A673 (cell line): ENCODE data around the gene SLC25A29. TPM values are rescaled to one million over a fixed set of nuclear protein-coding genes. Genes with fewer than 3 reads are reported as not detected.
A peak's percentile ranks its signal among the peaks of the same experiment; 100 is the strongest.

Source experiments
- BruUV-seq: library from RNA; stranded (reverse); fragments of 400-500 nt; replicated peaks from 2 replicates; lab custom pipeline; 2021; lab: Mats Ljungman, UMichigan
- CTCF ChIA-PET: fragments of 300-600 bp; sonication (Branson Sonifier 250); formaldehyde crosslinking; loops from one replicate; lab custom pipeline; 2022; ENCODE audit warnings: antibody characterized with exemption; lab: Charles Lee
- POLR2A ChIA-PET: fragments of 300-600 bp; sonication (Branson Sonifier 250); formaldehyde crosslinking; loops from one replicate; lab custom pipeline; 2022; ENCODE audit warnings: antibody characterized with exemption; ENCODE audit not compliant: low non-redundant PET; lab: Charles Lee
- DNase-seq: peaks from one replicate; pipeline ENCODE4 v3.0.0-alpha.2; 2015; ENCODE audit warnings: low spot score
- H3K27ac ChIP-seq: fragments of 200-600 bp; sonication (generic); 2 replicates; pipeline ENCODE4 v1.5.1; 2016; ENCODE audit warnings: mixed run types, low read depth, mild to moderate bottlenecking, mixed read lengths, antibody characterized with exemption, low read length; ENCODE audit not compliant: poor library complexity, severe bottlenecking
- H3K27me3 ChIP-seq: fragments of 200-600 bp; sonication (generic); replicated peaks from 2 replicates; pipeline ENCODE4 v1.6.1; 2017; ENCODE audit warnings: mixed run types, low read depth, mild to moderate bottlenecking, mixed read lengths, antibody characterized with exemption, low read length; ENCODE audit not compliant: insufficient read depth, poor library complexity
- H3K36me3 ChIP-seq: fragments of 200-600 bp; sonication (generic); 2 replicates; pipeline ENCODE4 v1.6.1; 2016; ENCODE audit warnings: mixed run types, mild to moderate bottlenecking, mixed read lengths, antibody characterized with exemption, low read length; ENCODE audit not compliant: insufficient read depth, poor library complexity, severe bottlenecking
- H3K4me1 ChIP-seq: fragments of 200-600 bp; sonication (generic); 2 replicates; pipeline ENCODE4 v1.6.1; 2017; ENCODE audit warnings: mixed run types, mild to moderate bottlenecking, mixed read lengths, antibody characterized with exemption, low read length; ENCODE audit not compliant: insufficient read depth, poor library complexity, severe bottlenecking
- H3K4me3 ChIP-seq: fragments of 200-600 bp; sonication (generic); 2 replicates; pipeline ENCODE4 v1.5.1; 2016; ENCODE audit warnings: low read depth, mixed run types, mild to moderate bottlenecking, mixed read lengths, low read length; ENCODE audit not compliant: poor library complexity, severe bottlenecking
- H3K9me3 ChIP-seq: fragments of 200-600 bp; sonication (generic); 2 replicates; pipeline ENCODE4 v1.6.1; 2016; ENCODE audit warnings: mixed run types, low read depth, mild to moderate bottlenecking, mixed read lengths, antibody characterized with exemption, low read length; ENCODE audit not compliant: poor library complexity, severe bottlenecking
- CTCF ChIP-seq: fragments of 300-800, 200-600 bp; sonication (generic); conservative IDR thresholded peaks from 2 replicates; pipeline ENCODE4 v1.5.1; 2017; ENCODE audit warnings: low read depth, mild to moderate bottlenecking, antibody characterized with exemption, low read length, moderate library complexity, mixed read lengths
- EZH2 ChIP-seq: fragments of 200-600 bp; sonication (generic); IDR thresholded peaks from 2 replicates; pipeline ENCODE4 v1.6.1; 2017; ENCODE audit warnings: borderline replicate concordance, low read depth, mild to moderate bottlenecking, mixed read lengths, antibody characterized with exemption, low read length; ENCODE audit not compliant: poor library complexity, severe bottlenecking
- intact Hi-C: fragments of 100-400 bp; cut with micrococcal nuclease; formaldehyde crosslinking; loops from one replicate; pipeline ENCODE4 v1.10.0; 2022; ENCODE audit not compliant: unreplicated experiment
- total RNA-seq: library from RNA; stranded (reverse); gene quantifications from 2 replicates; pipeline ENCODE4 v1.2.3, GENCODE V29; 2021

The SLC25A29 gene
- total RNA-seq, 1 experiment from 2014 or later, result 49.3 TPM

GRCh38 chr14:100282766-100283419, 23.4 kb downstream of the SLC25A29 start:
- H3K4me1 ChIP-seq, result peaks cover 3% of the 10 kb centered on the region
- H3K27me3 ChIP-seq, result no peaks in the 10 kb centered on the region
- H3K4me3 ChIP-seq, result no peak overlapping the region
- CTCF ChIA-PET, result no interaction called here
- TF ChIP-seq CTCF, result no peak
- no peak for TF ChIP-seq EZH2
- DNase-seq, result no peak
- POLR2A ChIA-PET, result no interaction called here
- intact Hi-C loops, result no loop called here
- peak overlapping the region; percentile 37 for H3K27ac ChIP-seq
- no peaks in the 10 kb centered on the region for H3K9me3 ChIP-seq
- BruUV-seq, result no TSS peak
- peaks cover 7% of the 10 kb centered on the region for H3K36me3 ChIP-seq

- ChIA-PET POLR2A (no interaction called here), CTCF (no interaction called here)
- TF ChIP-seq EZH2 (no peak), CTCF (no peak)
- Histone ChIP-seq H3K4me1 (peaks cover 3% of the 10 kb centered on the region), H3K9me3 (no peaks in the 10 kb centered on the region), H3K36me3 (peaks cover 12% of the 10 kb centered on the region), H3K27me3 (no peaks in the 10 kb centered on the region), H3K27ac (no peak overlapping the region), H3K4me3 (no peak overlapping the region)
- no TSS peak for BruUV-seq
- DNase-seq, result no peak
- intact Hi-C loops, result no loop called here
Measured at GRCh38 chr14:100282083-100282350, 24.2 kb downstream of the SLC25A29 start.

- Histone ChIP-seq H3K9me3 (no peaks in the 10 kb centered on the region), H3K36me3 (peaks cover 17% of the 10 kb centered on the region), H3K27me3 (no peaks in the 10 kb centered on the region), H3K4me1 (peaks cover 3% of the 10 kb centered on the region), H3K27ac (no peak overlapping the region), H3K4me3 (no peak overlapping the region)
- ChIA-PET POLR2A (no interaction called here), CTCF (no interaction called here)
- no peak for DNase-seq
- BruUV-seq, result no TSS peak
- TF ChIP-seq CTCF (no peak), EZH2 (no peak)
- intact Hi-C loops, result no loop called here
Measured at GRCh38 chr14:100281286-100282082, 24.8 kb downstream of the SLC25A29 start.
